Glutamatergic neuron (in vitro differentiated cells): ENCODE data around the gene SEC31B. TPM values are rescaled to one million over a fixed set of nuclear protein-coding genes. Genes with fewer than 3 reads are reported as not detected.

Source experiments
- DNase-seq: peaks from one replicate; pipeline ENCODE4 v3.0.0; 2022
- H3K27ac Mint-ChIP-seq: one replicate; pipeline ENCODE4 v1.8.0; 2020; ENCODE audit warnings: mild to moderate bottlenecking, mixed read lengths, inconsistent platforms; ENCODE audit not compliant: unreplicated experiment
- H3K27me3 Mint-ChIP-seq: one replicate; pipeline ENCODE4 v1.8.0; 2020; ENCODE audit warnings: mild to moderate bottlenecking, moderate library complexity, mixed read lengths, inconsistent platforms; ENCODE audit not compliant: unreplicated experiment
- H3K36me3 Mint-ChIP-seq: one replicate; pipeline ENCODE4 v1.8.0; 2020; ENCODE audit warnings: mild to moderate bottlenecking, mixed read lengths, inconsistent platforms; ENCODE audit not compliant: unreplicated experiment
- H3K4me1 Mint-ChIP-seq: one replicate; pipeline ENCODE4 v1.8.0; 2020; ENCODE audit warnings: mild to moderate bottlenecking, low read depth, mixed read lengths, inconsistent platforms; ENCODE audit not compliant: unreplicated experiment
- H3K4me3 Mint-ChIP-seq: one replicate; pipeline ENCODE4 v1.8.0; 2020; ENCODE audit warnings: mild to moderate bottlenecking, mixed read lengths, inconsistent platforms; ENCODE audit not compliant: unreplicated experiment
- H3K9me3 Mint-ChIP-seq: one replicate; pipeline ENCODE4 v1.8.0; 2020; ENCODE audit warnings: mild to moderate bottlenecking, moderate library complexity, mixed read lengths, inconsistent platforms; ENCODE audit not compliant: unreplicated experiment
- total RNA-seq: library from RNA; stranded (reverse); fragmentation: NEBNext Ultra II Directional; extraction: Animal tissue kit (Norgen Biotek cat#: 25700); gene quantifications from one replicate; pipeline ENCODE4 v1.2.1, GENCODE V29; 2021; ENCODE audit not compliant: unreplicated experiment
- TF ChIP-seq, protein P1 (sequence below): fragments of 200-600 bp; sonication (generic); IDR thresholded peaks from one replicate; pipeline ENCODE4 v1.5.0; 2021; ENCODE audit not compliant: partially characterized antibody, unreplicated experiment

SEC31B gene
- total RNA-seq, 1 donor from 2014 or later = 22.3 TPM

DNA sequence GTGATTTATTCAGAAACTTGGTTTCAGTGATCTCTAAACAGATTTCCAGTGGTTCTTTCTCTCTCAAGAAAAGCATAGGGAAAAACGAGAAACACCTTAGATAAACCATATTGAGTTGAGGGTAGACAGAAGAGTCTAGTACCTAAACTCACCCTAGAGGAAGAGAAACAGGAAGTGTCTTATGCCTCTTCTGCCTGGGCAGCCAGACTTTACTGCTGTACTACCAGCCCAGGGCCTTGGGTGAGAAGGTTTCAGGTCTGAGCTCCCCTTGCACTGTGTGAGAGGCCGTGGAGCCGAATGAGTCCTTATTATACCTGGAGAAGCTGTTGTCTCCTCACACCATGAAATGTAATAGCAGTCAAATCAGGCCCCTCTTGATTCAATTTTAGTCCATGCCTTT lies 34.3 kb upstream of the SEC31B start:
- TF ChIP-seq, protein P1, sequence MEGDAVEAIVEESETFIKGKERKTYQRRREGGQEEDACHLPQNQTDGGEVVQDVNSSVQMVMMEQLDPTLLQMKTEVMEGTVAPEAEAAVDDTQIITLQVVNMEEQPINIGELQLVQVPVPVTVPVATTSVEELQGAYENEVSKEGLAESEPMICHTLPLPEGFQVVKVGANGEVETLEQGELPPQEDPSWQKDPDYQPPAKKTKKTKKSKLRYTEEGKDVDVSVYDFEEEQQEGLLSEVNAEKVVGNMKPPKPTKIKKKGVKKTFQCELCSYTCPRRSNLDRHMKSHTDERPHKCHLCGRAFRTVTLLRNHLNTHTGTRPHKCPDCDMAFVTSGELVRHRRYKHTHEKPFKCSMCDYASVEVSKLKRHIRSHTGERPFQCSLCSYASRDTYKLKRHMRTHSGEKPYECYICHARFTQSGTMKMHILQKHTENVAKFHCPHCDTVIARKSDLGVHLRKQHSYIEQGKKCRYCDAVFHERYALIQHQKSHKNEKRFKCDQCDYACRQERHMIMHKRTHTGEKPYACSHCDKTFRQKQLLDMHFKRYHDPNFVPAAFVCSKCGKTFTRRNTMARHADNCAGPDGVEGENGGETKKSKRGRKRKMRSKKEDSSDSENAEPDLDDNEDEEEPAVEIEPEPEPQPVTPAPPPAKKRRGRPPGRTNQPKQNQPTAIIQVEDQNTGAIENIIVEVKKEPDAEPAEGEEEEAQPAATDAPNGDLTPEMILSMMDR = no peak
- Mint-ChIP-seq H3K4me3 (no peak overlapping the region), H3K9me3 (no peaks in the 10 kb centered on the region), H3K36me3 (peaks cover 5% of the 10 kb centered on the region), H3K27ac (no peak overlapping the region), H3K27me3 (peaks cover 3% of the 10 kb centered on the region), H3K4me1 (no peaks in the 10 kb centered on the region)
- no peak for DNase-seq

DNA sequence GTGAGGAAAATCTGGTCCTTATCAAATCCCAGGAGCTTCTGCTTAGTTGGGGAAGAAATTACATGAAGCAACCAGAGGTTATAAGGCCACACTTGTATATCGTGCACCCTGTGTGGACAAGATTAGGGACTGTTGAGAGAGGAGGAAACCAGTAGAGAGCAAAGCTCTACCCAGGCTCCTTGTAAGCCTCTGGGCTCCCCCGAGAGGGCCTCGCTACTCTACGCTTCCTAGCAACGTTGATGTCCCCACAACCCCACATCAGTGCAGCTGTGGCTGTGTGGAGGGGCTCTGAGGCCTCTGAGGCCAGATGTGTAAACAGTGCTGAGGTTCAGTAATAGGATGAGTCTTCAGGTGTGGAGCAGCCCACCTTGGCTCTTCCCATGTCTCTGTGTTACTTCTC lies 32.1 kb upstream of the SEC31B start:
- Mint-ChIP-seq H3K27ac (no peak overlapping the region), H3K4me1 (no peaks in the 10 kb centered on the region), H3K27me3 (peaks cover under 1% of the 10 kb centered on the region), H3K4me3 (no peak overlapping the region), H3K36me3 (peaks cover 6% of the 10 kb centered on the region), H3K9me3 (no peaks in the 10 kb centered on the region)
- TF ChIP-seq, protein P1 = no peak
- DNase-seq = no peak

DNA sequence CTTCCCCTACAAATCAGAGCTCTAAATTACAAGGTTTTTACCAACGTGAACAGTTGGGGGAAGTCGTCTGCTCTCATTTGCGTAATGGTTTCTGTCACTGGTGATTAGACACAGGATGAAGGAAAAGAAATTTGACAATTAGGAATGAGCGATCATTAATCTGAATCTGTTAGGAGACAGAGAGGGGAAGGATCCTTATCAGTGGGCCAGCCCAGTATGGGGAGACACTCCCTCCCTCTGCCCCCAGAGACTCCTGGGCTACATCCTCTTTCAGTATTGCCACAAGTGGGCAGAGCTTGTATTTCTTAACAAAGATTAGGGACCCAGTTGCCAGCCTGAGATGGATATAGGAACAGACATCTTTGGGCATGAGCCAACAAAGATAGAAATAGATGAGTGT lies 31.5 kb upstream of the SEC31B start:
- H3K27ac Mint-ChIP-seq = no peak overlapping the region
- H3K4me1 Mint-ChIP-seq = no peaks in the 10 kb centered on the region
- no peaks in the 10 kb centered on the region for H3K9me3 Mint-ChIP-seq
- H3K4me3 Mint-ChIP-seq = no peak overlapping the region
- H3K27me3 Mint-ChIP-seq = no peaks in the 10 kb centered on the region
- peaks cover 6% of the 10 kb centered on the region for H3K36me3 Mint-ChIP-seq
- TF ChIP-seq, protein P1 = no peak
- no peak for DNase-seq

DNA sequence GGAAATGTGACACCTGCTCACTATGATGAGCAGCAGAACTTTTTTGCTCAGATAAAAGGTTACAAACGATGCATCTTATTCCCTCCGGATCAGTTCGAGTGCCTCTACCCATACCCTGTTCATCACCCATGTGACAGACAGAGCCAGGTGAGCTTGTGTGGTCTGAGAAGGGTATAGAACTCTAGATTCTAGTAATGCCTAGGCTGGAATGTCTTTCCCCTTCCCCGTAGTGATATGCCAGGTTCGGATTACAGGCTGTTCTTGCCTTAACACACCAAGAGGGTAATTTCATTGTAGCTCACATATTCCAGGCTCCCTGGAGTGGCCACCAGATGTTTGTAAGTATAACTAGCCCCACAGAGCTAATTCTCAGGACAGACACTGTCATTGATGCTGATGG lies 25.3 kb upstream of the SEC31B start:
- Mint-ChIP-seq H3K27me3 (no peaks in the 10 kb centered on the region), H3K9me3 (no peaks in the 10 kb centered on the region), H3K27ac (no peak overlapping the region), H3K36me3 (peaks cover 6% of the 10 kb centered on the region), H3K4me1 (no peaks in the 10 kb centered on the region), H3K4me3 (no peak overlapping the region)
- TF ChIP-seq, protein P1 = no peak
- no peak for DNase-seq

DNA sequence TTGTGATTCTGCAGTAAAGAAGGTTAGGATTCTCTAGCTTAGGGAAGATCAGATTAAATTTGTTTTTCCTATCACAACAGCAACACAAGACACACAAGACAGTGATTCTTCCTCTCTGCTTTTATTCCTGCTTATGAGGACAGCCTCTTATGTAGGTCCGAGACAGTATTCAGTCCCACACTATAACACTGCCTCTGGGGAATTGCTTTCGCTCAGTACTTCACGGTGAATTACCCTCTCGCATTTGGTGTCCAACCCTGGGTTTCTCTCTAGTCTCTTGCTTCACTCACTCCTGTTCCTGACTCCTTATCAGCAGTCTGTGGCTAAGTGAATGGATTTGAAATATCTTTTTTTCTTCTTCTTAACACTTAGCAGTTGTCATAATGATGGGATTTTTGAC lies 17.8 kb upstream of the SEC31B start:
- Mint-ChIP-seq H3K4me1 (peaks cover 12% of the 10 kb centered on the region), H3K9me3 (no peaks in the 10 kb centered on the region), H3K36me3 (no peaks in the 10 kb centered on the region), H3K4me3 (peak overlapping the region; percentile 68), H3K27ac (no peak overlapping the region), H3K27me3 (no peaks in the 10 kb centered on the region)
- TF ChIP-seq, protein P1 = no peak
- no peak for DNase-seq
